GM19193 (cell line): ENCODE data around the gene COL6A1.

Experiments
- POLR2A ChIP-seq: IDR thresholded peaks from 4 replicates; pipeline ENCODE4 v1.6.1; 2011; ENCODE audit not compliant: insufficient read depth, insufficient read length; ENCODE audit errors: extremely low read depth

Gene COL6A1

DNA sequence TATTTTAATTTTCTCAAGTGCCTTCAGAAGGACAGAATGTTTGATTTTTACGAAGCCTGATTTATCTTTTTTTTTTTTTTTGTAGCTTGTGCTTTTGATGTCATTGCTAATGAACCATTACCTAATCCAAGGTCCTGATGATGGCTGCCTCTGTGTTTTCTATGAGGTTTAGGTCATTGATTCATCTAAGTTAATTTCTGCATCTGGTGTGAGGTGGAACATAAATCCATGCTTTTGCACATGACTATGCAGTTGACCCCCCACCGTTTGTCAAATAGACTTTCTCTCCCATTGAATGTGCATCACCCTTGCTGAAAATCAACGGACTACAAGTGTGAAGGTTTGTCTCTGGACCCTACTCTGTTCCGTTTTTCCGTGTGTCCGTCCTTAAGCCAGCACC lies 50.5 kb downstream of the COL6A1 start:
- no peak for TF ChIP-seq POLR2A

DNA sequence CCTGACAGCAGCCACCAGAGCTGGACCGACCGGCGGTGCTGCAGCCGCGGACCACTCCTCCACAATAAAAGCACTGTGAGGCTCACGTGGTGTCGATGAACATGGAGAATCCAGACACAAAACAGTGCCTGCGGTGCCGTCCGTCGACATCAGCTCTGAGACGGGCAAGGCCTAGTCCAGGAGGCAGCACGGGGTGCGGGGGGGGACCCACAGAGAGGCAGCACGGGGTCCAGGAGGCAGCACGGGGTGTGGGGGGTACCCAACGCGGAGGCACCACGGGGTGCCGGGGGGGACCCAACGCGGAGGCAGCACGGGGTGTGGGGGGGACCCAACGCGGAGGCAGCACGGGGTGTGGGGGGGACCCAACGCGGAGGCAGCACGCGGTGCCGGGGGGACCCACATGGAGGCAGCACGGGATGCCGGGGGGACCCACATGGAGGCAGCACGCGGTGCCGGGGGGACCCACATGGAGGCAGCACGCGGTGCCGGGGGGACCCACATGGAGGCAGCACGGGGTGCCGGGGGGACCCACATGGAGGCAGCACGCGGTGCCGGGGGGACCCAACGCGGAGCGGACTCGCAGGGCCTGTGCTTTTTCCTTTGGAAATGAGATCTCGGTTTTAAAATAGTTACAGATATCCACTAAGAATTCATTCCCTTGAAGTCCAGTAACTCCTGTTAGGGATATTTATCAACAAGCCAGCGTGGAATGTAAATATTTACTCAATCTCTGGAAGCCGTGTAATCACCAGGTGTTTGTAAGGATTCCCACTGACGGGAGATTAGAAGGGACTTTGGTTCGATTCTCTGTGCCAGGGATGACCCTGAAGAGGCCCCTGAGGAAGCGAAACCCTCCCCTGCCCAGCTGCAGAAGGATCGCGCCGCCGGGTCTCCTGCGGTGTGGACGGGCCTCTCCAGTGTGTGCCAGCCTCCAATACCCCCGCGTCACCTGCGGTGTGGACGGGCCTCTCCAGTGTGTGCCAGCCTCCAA lies 52.1 kb downstream of the COL6A1 start:
- TF ChIP-seq POLR2A, result no peak

DNA sequence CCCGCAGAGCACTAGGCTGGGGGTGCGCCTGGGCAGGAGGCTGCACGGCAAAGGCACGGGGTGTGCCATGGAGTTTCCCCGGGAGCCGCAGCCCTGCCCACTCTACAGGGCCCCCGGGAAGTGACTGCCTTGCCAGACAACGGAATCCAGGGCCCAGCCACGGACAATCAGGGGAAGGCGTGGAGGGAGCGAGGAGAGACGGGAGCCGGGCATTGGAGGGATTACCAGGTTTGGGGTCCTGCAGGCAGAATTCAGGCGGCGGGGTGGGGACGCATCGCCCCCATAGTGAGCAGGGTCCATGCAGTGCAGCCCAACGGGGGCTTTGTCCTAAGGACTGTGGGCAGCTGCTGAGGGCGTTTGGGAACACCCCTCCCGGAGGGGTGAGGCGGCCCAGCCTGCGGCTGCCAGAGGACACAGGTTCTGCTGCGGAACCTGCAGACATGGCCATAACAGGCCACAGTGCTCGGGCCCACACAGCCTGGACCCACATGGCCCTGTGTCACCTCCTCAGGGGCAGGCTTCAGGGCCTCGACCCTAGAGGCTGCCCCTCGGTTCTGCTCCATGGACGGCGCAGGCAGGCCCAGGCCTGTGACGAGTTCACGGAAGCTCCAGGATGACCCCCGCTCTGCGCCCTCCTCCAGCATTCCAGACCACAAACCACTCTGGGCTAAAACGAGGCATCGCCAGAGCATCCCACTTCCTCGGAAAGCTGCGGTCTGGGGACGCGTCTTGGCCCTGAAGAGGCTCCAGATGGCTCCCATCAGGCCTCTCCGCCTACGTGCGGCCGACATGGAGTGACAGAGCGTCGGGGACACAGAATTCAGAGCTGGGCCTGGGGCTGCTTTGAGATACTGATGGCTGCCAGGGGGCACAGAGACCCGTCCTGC lies 54.5 kb downstream of the COL6A1 start:
- no peak for TF ChIP-seq POLR2A

DNA sequence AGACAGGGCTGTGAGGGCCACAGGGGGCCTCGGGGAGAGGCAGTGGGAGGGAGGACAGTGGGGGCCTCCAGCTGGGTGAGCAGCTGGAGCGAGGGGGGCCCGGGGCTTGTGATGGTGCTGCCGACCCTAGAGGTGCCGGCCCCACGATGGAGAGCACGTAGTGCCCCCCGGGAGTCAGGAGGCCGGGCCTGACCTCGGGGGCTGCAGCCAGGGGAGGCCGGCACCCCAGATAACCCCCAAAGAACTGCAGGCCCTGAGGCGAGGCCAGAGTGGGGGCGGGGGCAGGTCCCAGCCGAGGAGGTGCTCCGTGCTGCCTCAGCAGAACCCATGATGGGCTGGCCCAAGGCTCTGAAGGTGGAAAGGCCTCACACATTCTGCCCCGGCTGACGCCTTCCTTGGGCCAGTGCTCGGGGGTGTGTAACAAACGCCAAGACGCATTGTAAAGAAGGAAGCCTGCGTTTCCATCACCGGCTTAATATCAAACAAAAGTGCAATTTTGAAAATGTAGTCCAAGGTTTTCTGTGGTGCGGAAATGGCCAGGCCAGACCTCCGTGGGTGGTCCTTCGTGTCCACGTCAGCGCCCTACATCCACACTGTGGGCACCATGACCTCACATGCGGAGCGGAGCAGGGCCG lies 55.2 kb downstream of the COL6A1 start:
- no peak for TF ChIP-seq POLR2A

DNA sequence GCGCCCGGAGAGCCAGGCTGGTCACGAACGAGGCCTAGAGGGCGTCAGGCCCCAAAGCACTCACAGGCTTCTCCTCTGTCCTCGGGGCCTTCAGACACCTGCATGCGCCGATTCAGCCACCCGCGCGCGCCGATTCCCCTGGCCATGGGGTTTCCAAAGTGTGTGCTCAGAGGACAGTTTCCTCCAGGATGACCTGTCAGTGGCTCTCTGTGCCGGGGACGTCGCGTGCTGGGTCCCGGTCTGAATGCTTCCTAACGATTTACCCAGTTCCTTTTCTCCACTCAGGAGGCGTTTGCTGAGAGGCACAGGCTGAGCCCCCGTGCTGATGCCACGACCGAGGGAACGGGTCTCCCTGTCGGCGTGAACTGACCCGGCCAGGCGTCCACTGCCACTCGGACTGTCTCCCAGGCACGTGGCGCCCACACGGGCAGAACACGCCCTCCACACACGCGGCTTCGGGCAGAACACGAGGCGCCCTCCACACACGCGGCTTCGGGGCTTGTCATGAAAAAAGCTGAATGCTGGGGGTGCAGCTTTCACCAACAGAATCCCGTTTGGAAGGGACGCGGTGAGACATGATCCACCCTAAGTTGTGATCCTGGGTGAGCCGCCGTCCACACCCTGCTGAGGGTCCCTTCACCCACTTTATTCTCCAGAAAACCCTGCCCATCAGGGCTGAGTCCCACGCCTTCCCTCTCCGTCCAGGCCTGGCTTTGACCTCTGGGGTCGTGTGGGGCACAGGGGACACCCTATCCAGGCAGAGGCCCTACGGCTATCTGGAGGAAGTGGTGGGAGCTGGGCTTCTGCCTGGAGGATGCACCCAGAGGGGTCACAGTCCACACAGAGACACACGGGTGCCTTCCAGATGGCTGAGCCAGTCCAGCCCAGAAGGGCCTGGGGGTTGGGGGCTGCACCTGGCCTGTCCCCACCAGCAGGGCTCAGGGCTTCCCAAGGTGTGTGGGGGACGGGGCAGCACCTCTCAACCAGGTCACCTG lies 56.1 kb downstream of the COL6A1 start:
- no peak for TF ChIP-seq POLR2A

DNA sequence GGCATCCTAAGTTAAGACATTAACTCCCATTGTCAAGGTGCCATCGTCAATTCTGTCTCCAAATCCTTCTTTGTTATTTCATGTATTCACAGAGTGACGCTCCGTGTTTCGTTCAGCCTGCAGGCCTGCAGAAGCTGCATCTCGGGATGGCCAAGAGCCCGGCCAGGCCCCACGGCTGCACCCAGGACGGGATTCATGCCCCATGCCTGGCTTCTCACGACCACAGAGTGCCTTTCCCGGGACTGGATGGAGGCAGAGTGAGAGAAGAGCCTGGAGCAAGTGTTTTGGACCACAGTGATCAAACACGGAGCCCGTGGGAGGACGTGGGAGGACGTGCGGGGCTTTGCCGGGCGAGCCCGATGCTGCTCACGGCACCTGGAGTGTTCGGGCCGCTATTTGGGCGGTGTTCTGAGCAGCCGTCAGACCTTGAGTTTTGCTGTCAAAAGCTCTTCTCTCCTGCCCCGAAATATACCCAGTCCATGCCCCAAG lies 56.8 kb downstream of the COL6A1 start:
- no peak for TF ChIP-seq POLR2A

DNA sequence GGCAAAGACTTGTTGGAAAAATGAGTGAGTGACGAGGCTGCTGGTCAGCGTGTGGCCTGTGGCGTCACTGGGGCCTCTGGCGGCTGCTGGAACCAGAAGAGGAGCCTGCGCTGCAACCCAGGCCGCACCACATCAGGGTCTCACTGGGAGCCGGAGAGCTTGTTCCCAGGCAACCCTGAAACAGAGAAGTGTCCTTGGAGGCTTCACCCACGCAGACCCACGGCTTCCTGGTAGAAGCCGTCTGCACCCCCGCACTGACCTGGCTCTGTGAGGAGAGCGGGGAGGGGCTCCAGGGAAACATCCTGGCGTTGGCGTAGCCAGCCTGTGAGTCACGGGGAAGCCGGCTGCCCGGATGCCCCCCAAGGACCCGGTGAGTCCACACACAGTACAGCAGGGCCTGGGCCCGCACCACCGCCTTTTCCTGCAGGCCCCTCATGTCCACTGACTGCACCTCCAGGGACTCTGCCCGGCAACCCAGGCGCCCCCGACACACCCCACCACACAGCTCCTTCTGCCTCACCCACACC lies 57.4 kb downstream of the COL6A1 start:
- no peak for TF ChIP-seq POLR2A

DNA sequence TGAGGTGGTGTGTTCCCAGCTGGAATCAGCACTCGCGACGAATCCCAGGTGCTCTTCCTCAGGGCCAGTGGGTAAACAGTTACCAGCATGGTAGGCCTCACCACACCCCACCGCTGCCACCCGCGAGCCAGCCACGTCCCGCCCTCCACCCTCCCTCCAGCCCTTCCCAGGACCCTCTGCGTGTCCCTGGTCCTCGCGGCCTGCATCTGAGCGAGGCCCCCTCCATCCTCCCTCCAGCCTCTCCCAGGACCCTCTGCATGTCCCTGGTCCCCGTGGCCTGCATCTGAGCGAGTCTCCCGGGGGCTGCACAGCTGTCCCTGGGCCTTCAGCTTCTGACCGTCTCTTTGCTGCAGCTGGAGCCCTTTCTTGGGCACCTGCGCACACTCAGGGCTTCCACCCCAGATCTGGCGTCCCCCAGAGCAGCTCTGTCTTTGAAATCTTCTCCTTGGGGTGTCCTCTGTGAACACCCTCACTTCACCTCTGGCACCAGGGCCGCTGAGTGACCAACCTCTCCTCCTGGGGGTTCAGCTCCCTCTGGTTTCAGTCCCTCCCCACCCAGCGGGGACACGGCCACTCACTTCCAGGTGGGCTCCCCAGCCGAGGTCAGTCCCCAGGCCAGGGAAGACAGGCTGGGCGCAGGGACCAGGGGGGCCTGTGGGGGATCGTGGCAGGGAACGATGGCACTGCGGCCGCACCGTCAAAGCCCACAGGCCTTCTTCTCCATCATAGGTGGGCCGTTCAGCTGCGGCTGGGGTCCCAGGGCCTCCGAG lies 58.5 kb downstream of the COL6A1 start:
- no peak for TF ChIP-seq POLR2A

DNA sequence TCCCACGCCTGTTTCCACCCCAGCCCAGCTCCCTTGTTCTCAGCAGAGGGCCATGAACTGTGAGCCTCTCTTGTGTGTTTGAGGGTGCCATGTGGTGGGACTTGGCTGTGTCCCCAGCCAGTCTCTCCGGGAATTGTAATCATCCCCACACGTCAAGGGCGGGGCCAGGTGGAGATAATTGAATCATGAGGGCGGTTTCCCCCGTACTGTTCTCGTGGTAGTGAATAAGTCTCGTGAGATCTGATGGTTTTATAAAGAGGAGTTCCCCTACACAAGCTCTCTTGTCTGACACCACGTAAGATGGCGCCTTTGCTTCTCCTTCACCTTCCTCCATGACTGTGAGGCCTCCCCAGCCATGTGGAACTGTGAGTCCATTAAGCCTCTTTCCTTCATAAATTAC lies 59.1 kb downstream of the COL6A1 start:
- TF ChIP-seq POLR2A, result no peak

DNA sequence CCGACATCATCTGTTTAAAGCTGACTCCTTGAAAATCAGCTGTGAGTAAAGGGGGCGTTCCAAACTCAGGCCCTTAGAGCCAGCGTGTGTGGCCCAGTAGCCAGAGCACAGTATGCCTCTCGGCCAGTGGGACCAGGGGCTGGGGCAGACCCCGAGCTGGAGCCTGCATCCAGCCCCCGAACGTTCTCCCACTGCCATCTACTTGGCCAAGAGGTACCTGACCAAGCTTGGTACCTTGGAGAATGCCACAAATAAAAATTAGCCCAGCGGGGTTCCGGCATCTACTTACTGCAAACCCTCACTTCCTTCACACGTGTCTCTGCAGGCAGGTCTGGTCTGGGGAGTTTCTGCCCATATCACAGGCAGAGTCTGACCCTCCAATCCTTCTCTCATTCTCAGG lies 59.6 kb downstream of the COL6A1 start:
- no peak for TF ChIP-seq POLR2A

DNA sequence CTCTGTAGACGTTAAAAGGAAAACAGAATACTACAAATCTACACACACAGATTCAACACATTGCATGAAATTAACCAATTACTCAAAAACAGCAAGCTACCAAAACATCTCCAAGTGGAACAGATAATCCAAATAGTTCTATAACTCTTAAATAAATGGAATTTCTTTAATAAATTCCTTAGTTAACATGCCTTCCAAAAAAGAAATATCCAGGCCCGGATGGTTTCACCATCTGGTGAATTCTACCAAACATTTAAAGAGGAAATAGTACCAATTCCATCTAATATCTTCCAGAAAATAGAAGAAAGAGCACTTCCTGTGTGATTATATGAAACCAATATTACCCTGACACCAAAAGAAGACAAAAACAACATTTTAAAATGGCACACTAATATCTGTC lies 63.6 kb downstream of the COL6A1 start:
- no peak for TF ChIP-seq POLR2A

DNA sequence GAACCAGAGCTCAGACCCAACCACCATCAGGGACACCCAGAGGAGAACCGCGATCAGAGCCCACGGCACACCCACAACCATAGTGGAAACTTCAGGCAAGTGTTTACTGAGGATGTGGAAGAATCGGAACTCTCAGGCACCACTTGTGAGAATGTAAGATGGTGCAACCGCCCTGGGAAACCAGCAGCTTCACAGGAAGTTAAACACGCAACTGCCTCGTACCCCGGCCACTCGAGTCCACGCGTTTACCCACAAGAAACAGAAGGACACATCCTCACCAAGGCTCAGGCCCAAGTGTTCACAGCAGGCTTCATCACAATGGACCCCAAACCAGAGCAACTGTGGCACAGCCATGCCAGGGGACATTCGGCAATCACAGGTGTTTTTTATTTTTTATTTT lies 64.9 kb downstream of the COL6A1 start:
- no peak for TF ChIP-seq POLR2A

DNA sequence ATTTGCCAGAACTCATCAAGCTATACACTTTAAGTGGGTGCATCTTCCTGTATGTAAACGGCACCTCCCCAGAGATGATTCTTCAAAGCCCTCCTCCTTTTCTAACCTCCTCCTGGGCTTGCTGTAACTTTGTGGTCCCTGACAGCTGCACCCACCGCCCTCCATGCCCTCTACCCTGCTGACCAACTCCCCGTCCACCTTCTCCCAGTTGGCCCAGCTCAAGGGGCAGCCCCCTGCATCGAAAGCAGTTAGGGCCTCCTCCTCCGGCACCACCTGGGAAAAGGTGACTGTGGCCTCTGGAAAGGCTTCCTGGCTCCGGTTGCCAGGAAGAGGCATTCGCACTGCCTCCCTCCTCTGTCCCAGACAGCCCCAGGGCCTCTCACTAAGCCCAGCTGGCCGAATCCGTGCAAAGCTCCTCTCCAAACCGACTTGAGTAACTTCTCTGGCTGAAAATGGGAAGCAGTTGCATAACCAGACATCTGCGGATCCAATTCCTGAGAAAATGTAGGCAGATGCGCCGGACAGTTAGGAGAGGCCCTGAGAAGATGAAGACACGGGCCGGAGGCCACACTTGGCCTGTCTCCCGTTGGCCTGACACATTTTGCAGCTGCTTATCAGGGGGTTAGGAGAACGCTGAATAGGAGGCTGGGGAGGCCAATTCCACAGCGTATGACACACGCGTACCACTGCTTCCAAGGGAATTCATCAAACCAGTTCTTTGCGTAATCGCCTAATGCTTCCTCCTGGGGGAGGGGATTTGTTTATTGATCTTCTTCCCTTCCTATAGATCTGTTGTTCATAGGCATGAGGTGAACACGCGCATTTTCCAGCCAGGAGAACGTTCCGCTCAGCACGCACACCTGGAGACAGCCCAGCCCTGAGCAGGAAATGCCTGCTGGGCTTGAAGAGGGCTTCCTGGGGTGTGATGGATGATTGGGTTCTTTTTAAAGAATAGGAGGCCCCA lies 67.6 kb downstream of the COL6A1 start:
- no peak for TF ChIP-seq POLR2A
